ENCODE results near the gene KRT7.
"Not testable (repeated sequence)": the region's sequence is repeated elsewhere in the genome, so short reads cannot be mapped to it uniquely, and the experiment has no call there.

Gene KRT7

DNA sequence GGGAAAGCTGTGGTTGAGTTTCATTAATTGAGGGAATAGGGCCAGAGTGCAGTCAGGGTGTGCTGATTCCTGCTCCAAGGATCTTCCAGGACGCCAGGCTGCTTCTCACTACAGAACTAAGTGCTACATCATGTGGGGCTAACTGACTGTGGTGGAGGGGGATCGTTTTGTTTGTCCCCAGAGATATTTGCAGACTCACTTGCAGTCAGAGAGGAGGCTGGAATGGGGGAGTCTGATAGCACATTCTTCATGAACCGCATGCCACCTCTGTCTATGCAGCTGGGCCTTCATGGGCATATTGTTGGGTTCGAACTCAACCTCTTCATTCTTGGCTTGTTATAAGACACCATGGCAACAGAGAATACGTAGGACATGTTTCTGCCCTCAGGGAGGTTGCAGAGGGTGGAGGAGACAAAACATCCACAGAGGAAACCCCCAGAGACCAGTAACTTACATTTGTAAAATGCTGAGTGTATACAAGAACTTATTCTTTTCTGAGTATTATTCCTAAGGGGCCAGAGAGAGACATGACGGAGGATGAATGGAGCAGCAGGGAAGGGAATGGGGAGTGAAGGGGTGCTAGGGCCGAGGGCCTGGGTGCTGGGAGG is 13.0 kb downstream of the KRT7 start:
- DNase-seq: no peak

- no peak for DNase-seq
Observed at GRCh38 chr12:52246720-52247621, 13.9 kb downstream of the KRT7 start.

GRCh38 chr12:52247622-52248540 is 14.8 kb downstream of the KRT7 start:
- no peak for DNase-seq

GRCh38 chr12:52248541-52249461 is 15.8 kb downstream of the KRT7 start:
- DNase-seq: no peak

DNA sequence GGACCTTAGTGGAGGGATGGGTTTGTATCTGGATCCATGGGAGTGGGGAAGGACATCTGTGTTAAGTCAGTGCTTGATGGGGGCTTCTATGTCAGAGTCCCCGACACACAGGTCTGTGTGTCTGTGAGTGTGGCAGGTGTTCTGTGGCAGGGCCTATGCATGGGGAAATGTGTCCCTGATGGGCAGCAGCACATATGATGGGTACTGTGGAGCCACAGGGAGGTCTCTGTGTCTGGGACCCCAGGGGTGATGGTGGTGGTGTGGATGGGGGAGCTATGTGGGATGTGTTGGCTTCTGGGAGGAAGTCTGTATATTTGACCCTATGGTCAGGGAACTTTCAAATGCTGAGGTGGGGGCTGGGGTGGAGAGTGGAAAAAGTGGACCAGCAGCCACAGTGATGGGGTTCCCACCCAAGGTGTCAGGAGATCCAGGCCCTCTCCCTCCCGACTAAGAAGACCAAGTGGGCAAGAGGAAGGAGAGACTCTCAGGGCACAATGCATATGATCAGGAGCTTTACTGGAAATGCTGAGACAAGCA is 16.5 kb downstream of the KRT7 start:
- no peak for DNase-seq

- DNase-seq: no peak
Observed at GRCh38 chr12:52250048-52250990, 17.3 kb downstream of the KRT7 start.

GRCh38 chr12:52251367-52252051 is 18.5 kb downstream of the KRT7 start:
- no peak for DNase-seq

- DNase-seq: not testable (repeated sequence)
Observed at GRCh38 chr12:52252175-52252615, 19.2 kb downstream of the KRT7 start.

DNA sequence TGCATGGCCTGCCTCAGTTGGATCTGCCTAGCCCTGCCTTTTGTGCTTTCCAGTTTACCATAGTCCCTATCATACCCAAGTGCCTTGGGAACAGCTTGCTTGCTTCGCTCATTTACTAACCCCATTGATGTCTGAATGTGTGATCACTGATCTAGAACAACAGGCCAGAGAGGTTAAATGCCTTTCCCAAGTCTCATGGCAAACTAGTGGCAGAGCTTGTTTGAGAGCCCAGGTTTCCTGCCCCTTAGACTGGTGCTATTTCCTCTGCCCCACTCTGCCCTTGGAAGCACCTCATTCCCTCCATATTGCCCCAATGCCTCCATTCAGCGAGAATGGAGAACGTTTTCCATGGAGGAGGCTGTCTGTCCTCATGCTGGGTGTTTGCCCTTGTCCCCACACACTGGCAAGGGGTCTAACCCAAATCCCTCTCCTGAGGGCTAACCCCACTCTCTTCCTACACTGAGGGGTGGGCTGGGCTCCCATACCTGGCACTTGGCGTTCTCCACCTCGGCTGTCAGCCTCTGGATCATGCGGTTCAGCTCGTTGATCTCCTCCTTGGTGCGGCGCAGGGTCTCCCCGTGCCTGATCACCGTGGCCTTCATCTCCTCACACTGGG is 19.8 kb downstream of the KRT7 start:
- no peak for DNase-seq

GRCh38 chr12:52253391-52254179 is 20.5 kb downstream of the KRT7 start:
- no peak for DNase-seq

DNA sequence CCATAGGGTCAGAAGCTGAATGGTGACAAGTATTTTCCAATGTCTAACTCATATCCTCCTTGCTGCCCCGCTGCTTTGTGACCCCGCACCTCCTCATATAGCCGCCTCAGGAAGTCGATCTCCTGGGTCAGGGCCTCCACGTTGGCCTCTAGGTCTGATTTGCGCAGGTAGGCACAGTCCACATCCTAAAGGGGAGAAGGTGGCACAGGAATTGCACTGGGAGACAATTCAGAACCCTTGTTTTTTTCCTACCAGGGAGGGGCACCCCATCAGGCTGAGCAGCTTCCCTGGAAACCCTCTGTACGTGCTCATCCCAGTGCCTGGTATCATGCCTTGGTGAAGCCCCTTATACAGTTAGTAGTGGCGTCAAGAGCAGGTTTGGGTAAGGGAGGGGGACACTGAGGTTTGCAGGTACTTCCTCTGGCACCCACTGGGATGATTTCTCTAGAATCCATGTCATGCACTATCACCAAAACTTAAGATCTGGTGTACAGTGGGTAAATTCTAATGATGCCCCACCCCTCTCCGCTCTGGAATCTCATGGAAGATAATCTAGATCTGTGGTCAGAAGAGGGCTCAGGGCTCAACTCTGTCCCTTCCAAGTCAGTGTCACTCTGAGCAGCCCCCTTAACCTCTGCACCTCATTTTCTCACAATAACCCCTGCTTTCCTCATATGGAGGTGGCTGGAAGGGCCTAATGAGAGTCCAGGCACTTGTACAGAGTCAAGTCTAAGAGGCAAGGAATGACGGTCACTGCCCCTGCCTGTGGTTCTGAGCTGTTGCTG is 21.3 kb downstream of the KRT7 start:
- no peak for DNase-seq

GRCh38 chr12:52254965-52255751 is 22.1 kb downstream of the KRT7 start:
- no peak for DNase-seq

DNA sequence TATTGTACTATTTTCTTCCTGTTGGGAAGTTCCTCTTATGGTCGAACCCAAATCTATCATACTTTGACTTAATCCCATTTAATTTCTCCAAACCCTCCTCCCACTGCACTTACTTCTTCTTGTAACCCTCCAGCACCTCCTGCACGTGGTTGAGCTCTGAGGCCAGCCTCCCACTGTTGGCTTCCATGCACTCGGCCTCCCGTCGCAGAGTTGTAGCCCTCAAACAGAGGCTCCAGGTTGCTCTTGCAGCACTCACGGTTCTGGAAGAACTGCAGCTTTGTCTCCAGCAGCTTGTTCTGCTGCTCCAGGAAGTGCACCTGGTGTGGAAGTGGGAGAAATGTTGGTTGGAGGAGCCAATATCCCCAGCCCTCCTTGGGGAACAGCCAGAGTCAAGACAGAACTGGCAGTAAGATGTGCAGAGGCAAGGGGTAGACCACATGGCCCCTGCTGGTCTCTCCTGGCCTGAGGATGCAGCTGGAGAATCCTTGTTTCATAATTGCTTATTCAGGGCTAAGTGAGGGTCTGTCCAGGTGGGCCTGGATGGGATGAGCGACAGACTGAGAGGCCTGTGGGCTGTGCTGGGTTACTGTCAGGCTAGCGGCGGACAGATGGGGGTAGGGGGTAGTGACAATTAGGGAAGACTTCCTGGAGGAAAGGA is 23.0 kb downstream of the KRT7 start:
- DNase-seq: no peak

DNA sequence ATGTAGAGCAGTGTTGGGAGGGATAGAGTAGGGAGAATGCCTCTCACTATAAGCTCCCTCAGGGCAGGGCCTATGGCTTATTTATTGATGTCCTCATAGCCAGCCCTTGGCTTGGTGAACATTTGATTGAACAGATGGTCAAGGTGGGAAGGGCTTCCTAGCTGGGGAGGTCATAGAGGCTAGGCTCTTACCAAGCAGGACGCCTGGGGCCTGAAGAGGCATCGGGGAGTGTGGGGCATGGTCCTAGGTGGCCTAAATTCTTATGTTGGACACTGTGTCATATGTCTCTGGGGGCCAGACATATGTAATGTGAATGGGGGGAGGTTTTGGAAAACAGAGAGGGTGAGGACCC is 23.5 kb downstream of the KRT7 start:
- DNase-seq: no peak

DNA sequence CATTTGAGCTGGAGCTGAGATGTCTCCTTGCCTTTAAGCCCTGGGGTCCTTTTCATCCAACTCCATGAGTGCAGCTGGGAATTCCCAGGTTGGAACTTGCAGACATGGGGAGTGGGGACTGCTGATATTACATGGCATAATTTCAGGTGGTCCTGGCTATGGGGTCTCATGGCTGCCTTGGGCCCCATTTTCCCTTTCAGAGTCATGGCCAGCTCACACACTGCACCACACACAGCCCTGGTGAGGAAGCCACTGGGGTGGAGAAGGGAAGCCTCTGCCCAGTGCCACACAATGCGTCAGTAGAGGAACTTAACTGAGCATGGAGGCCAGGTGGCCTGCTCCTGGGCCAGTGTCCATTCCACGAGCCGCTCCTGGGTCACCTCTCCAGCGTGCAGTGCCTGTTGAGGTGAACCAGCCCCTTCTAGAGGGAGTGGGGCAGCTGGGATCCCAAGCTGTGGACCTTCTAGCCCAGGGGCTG is 24.1 kb downstream of the KRT7 start:
- DNase-seq: no peak

GRCh38 chr12:52257922-52258321 is 24.9 kb downstream of the KRT7 start:
- not testable (repeated sequence) for DNase-seq

Data from cortex of kidney (tissue), 1 donor.